GM21526 (cell line): ENCODE results near the gene VGLL1.

Source experiments
- ATAC-seq: cut with Tn5 transposase; IDR thresholded peaks from one replicate; pipeline ENCODE4 v1.9.1; 2021; ENCODE audit warnings: moderate library complexity; ENCODE audit not compliant: unreplicated experiment, low FRiP score

VGLL1 gene

GRCh38 chrX:136531951-136532350 is at the start of gene VGLL1:
Gene VGLL1, plus strand, starts transcription at chrX:136532215. Its CDS starts 3,806 bp downstream, at chrX:136536021.
- no peak for ATAC-seq

DNA sequence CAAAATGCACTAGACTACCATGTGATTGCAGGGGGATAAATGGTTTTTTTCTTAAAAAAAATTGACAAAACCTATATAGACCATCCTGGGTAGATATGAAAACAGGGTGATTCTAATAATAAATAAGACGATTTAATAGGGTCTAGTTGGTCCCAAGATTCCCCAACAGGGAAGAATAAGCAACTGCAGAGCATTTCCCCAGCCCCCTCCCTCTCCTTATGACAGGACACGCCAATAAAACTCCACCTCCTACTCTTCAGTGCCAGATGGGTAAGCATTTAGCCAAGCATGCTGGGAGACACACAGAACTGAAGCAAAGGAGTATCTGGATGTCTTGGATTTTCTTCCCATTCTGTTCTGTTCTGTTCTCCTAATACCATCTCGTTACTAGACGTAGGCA is 44.4 kb upstream of the VGLL1 start, which contains the start of gene BRS3:
TSS of gene BRS3 (plus strand) at position 301 of the 400 bp plus-strand sequence. CDS start 168 bp downstream, outside the sequence.
- no peak for ATAC-seq

GRCh38 chrX:136488706-136489105 is 43.3 kb upstream of the VGLL1 start:
- ATAC-seq = no peak

GRCh38 chrX:136491832-136492231 is 40.2 kb upstream of the VGLL1 start:
- no peak for ATAC-seq

DNA sequence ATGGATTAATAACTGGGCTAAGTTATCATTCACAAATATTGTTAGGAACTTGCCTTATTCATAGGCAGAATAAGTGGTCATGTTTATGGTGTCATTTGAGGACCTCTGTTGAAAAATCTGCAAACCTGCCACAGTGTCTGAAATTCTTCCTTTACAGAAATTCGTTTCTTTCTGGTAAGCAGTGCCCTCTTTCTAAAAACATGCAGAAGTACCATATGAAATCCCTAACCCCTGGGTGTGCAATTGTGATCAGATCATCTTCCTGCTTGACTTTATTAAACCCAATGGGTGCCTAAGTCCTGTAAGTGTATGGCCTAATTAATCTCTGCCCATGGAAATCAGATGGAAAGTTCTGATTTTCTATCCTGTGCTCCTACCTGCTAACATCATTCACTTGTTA is 39.0 kb upstream of the VGLL1 start:
- ATAC-seq = no peak

DNA sequence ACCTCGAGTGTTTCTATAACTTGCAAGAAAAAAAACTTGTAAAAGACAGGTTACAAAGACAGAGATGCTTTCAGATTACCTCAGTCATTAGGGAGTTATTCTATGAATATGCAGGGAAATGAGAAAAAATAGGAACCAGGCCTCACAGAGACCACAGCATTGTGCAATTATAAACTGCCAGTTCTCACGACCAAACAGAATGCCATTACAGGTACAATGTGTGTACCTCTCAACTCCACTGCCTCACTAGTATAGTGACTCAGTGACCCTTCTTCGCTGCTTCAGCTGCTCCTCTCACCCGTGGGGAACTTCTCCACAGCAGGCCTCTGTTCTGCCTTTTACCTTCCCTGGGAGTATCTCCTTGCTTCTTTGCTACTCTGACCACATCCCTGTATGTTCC is 37.0 kb upstream of the VGLL1 start:
- no peak for ATAC-seq

DNA sequence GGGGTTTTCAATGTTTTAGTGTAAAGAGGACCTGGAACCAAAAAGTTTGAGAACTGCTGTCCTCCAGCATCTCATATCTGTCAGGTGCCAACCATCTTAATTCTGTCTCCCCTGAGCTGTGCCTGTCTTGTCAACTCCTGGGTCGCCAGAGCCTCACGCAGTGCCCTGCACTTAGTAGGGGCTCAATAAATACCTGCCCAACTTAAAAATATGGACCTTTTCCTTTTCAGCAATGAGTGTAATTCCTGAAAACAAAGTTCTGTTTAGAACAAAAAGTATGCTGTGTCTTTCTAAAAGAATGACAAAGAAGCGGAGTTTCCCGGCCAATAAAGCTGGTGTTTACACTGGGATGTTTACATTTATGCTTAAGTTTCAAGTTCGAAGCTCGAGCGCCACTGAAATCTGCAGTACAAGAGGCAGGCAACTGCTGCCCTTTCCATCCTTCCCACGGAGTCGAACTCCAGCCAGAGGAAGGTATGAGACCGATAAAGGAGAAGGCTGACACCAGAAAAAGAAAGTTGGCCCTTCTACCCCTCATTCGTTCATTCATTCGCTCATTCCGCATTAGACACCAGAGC is 35.7 kb upstream of the VGLL1 start:
- no peak for ATAC-seq

DNA sequence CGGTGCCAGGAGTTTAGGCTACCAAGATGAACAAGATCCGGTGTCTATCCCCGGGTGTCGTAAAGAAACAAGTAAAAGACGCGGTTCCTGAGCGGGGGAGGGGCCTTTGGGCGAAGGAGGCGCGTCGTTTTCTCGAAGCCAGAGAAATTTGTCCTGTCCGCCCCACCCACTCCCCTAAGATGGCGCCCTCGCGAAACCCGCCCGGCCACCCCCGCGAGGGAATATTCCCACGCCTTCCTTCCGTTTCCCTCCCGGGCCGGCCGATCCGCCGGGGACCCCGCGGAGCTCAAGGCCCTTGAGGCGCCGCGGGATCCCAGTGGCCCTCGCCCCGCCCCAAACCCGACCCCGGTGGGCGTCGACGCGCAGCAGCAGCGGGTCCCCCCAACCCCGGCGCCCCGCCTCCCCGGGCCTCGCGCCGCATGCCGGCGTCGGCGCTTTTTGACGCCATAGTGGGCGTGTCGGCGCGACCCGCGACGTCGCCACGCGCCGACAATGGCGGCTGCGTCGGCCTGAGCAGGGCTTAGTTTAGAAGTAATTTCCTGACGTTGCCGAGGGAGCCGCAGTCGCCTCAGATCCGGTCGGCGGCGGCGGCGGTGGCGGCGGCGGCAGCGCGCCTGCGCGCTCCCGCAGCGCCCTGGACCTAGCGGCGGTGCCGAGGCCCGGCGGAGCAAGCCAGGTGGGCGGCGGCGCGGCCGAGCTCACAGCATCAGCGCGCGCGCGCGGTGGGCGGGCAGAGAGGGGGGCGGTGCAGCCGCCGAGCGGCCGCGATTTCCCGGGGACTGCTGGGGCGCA is 35.1 kb upstream of the VGLL1 start:
- ATAC-seq = peak; percentile 77

GRCh38 chrX:136497556-136498052 is 34.4 kb upstream of the VGLL1 start, which contains the start of gene HTATSF1:
Gene HTATSF1, plus strand, starts transcription at chrX:136497592. Its CDS starts 93 bp downstream, at chrX:136497685.
- ATAC-seq = peak; percentile 16

- ATAC-seq = no peak
These were observed 12.9 kb upstream of the VGLL1 start for GRCh38 chrX:136519069-136519468.

- ATAC-seq = no peak
These were observed 8.2 kb upstream of the VGLL1 start for GRCh38 chrX:136523770-136524169.

- no peak for ATAC-seq
These were observed 6.0 kb upstream of the VGLL1 start for GRCh38 chrX:136525738-136526606.

- no peak for ATAC-seq
These were observed 3.2 kb upstream of the VGLL1 start for GRCh38 chrX:136528645-136529315.

- no peak for ATAC-seq
These were observed 2.2 kb upstream of the VGLL1 start for GRCh38 chrX:136529795-136530194.

DNA sequence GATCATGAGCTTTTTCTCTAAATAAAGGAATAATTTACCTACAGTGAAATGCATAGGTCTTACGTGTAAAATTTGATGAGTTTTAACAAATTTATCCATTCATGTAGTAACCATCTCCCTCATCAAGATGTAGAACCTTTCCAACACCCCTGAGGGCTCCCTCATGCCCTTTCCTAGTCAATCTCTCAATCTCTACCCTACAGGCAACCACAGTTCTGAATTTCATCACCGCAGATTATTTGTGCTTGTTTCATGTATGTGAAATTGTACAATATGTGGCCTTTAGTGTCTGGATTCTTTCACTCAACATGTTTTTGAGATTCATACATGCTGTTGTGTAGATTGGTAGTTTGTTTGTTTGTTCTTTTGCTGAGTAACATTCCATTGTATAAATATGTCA is 2.1 kb downstream of the VGLL1 start:
- no peak for ATAC-seq

- no peak for ATAC-seq
These were observed 6.8 kb downstream of the VGLL1 start for GRCh38 chrX:136538811-136539210.

- ATAC-seq = no peak
These were observed 8.2 kb downstream of the VGLL1 start for GRCh38 chrX:136540226-136540625.

DNA sequence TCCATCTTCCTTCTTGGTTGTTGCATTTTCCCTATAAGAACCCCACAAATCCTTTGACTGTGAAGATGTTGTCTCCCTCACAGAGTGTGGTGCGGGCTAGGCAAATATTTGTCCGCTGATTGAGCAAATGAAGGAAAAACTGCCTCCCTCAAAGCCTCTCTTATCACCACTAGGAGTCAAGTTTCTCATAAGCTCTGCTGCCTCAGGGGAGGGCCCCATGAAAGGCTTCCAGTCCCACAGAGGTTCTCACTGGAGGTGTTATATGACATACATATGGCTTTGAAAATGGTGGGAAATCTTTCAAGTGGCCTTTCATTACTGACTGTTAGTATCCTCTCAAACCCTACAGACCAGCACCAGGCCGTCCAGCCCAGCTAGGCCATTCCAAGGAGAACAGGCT is 9.3 kb downstream of the VGLL1 start:
- no peak for ATAC-seq

DNA sequence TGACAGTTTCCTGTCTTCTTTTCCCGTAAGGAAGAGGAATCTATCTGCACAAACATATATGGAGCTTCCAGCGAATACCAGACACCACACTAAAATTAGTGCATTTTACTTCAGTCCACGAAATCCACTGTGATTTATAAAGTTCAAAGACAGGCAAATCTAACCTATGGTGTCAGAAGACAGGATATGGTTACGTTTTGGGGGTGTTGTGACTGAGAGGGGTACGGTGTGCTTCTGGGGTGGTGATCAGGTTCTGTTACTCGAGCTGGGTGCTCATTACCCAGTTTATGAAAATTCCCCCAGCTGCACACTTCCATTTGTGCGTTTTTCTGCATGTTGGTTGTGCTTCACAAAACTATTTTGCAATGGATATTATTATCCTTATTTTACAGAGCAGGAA is 10.3 kb downstream of the VGLL1 start:
- no peak for ATAC-seq

DNA sequence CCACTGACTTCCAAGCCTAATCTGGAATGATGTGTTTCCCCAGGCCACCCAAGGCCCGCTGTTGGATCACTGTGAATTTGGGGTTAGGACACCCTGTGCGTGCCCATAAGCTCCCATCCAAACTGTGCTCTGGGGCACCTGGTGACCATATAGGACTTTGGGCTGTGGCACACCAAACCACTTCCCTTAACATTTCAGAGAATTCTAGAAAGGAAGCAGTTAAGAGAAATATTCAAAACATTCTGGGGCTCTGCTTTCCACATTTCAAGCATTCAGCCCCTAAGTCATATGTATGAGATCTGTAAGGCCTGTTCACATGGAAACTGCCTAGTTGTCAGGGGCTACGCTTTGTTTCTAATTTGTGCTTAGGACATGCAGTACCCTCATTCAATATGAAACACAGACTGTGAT is 14.4 kb downstream of the VGLL1 start:
- ATAC-seq = no peak
